ENCODE results near the gene MRPL1. TPM values are rescaled to one million over a fixed set of nuclear protein-coding genes. Genes with fewer than 3 reads are reported as not detected.

Gene MRPL1
- polyA plus RNA-seq, 1 experiment: 8.3 TPM

DNA sequence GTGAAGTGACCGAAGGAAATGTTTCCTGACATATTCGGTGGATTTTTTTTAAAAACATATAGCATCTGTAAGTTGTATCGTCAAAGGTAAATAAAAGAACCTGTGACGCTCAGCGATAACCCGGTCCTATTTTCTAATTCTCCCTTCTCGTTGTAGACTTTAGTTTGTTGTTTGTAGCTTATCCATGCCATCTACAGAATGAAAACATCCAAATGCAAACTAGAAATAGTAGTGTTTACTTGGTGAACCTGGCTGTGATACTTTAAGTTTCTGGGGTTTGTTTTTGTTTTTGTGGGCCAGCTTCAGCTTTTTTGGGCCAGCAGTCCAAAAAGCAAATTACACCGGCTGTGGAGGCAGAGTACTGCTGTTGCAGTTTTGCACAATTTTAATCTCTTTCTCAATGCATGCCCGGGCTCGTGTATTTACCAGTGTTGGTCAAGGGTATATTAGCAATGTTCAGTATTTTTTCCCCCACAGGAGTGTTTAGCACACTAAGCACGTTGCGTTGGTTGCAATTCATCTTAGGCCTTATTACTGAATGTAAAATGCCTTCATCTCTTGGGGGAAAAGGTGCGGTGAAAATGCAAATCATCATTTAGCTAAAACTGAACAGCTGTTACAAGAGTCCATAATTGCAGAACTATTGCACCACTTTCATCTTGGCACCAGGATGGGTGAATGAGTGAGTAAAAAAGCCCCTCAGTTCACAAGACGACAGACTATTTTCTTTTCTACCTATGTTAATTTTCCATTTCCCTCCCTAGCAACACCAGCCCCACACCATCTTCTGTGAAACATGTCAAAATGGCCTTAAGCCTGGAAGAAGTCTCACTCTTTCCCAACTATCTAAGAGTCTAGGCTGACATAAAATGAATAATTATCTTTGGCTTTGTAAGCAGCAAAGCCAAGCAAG is 41.7 kb upstream of the MRPL1 start:
- POLR2A ChIA-PET: interaction anchor here (0.6 kb wide), 1 partner anchor 113 kb away, joined by 3 read pairs; no protein-coding TSS in a partner anchor
- peak overlapping the region; percentile 95 for H3K4me3 ChIP-seq (ENCODE audit: low read depth, low read length)
- CTCF ChIA-PET: interaction anchor here (1.0 to 2.0 kb wide), 6 partner anchors 10 to 123 kb away, joined by 3 to 5 read pairs (median 4); partner anchors contain the start of gene MRPL1
- H3K27me3 ChIP-seq (ENCODE audit: control insufficient read depth, insufficient read depth, low read length): no peaks in the 10 kb centered on the region
- H3K36me3 ChIP-seq (ENCODE audit: control insufficient read depth, insufficient read depth, low read length): no peaks in the 10 kb centered on the region
- no peak for DNase-seq (ENCODE audit: low read depth)
- TF ChIP-seq CTCF (IDR thresholded peaks at IDR 0.05; ENCODE audit: insufficient read depth, low read depth, low read length): no peak

- Histone ChIP-seq H3K4me3 (ENCODE audit: low read depth, low read length) (no peak overlapping the region), H3K27me3 (ENCODE audit: control insufficient read depth, insufficient read depth, low read length) (no peaks in the 10 kb centered on the region), H3K36me3 (ENCODE audit: control insufficient read depth, insufficient read depth, low read length) (no peaks in the 10 kb centered on the region)
- CTCF ChIA-PET: no interaction called here
- DNase-seq (ENCODE audit: low read depth): no peak
- POLR2A ChIA-PET: no interaction called here
- TF ChIP-seq CTCF (IDR thresholded peaks at IDR 0.05; ENCODE audit: insufficient read depth, low read depth, low read length): no peak
Measured at GRCh38 chr4:77821775-77822174, 40.9 kb upstream of the MRPL1 start.

DNA sequence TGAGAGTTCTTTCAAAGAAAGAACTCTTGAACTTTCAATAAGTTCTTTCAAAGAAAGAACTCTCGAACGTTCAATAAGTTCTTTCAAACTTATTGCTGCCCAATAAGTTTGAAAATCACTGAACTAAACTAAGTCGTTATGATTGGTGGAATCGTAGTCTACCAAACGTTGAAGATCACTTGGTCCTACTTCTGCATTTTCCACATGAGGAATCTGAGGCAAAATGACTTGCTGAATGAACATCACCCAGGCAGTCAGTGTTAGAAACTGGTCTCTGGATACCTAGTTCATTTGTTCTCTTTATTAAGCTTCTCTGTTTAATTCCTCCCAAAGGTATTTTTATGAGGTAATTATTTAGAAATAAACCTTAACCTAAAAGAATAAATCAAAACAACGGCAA is 36.4 kb upstream of the MRPL1 start:
- Histone ChIP-seq H3K36me3 (ENCODE audit: control insufficient read depth, insufficient read depth, low read length) (no peaks in the 10 kb centered on the region), H3K4me3 (ENCODE audit: low read depth, low read length) (no peak overlapping the region), H3K27me3 (ENCODE audit: control insufficient read depth, insufficient read depth, low read length) (peaks cover 3% of the 10 kb centered on the region; the same call in 1 of the 2 replicates)
- no peak for DNase-seq (ENCODE audit: low read depth)
- ChIA-PET CTCF (no interaction called here), POLR2A (no interaction called here)
- no peak for TF ChIP-seq CTCF (IDR thresholded peaks at IDR 0.05; ENCODE audit: insufficient read depth, low read depth, low read length)

- DNase-seq (ENCODE audit: low read depth): no peak
- no peaks in the 10 kb centered on the region for H3K36me3 ChIP-seq (ENCODE audit: control insufficient read depth, insufficient read depth, low read length)
- H3K4me3 ChIP-seq (ENCODE audit: low read depth, low read length): no peak overlapping the region
- no peak for TF ChIP-seq CTCF (IDR thresholded peaks at IDR 0.05; ENCODE audit: insufficient read depth, low read depth, low read length)
- ChIA-PET CTCF (interaction anchor here (0.6 kb wide), 1 partner anchor 9 kb away, joined by 3 read pairs; no protein-coding TSS in a partner anchor), POLR2A (no interaction called here)
- H3K27me3 ChIP-seq (ENCODE audit: control insufficient read depth, insufficient read depth, low read length): peaks cover 3% of the 10 kb centered on the region; the same call in 1 of the 2 replicates
Measured at GRCh38 chr4:77827343-77827742, 35.3 kb upstream of the MRPL1 start.

- CTCF ChIA-PET: interaction anchor here (0.9 kb wide), 1 partner anchor 10 kb away, joined by 3 read pairs; no protein-coding TSS in a partner anchor
- TF ChIP-seq CTCF (IDR thresholded peaks at IDR 0.05; ENCODE audit: insufficient read depth, low read depth, low read length): no peak
- POLR2A ChIA-PET: no interaction called here
- Histone ChIP-seq H3K36me3 (ENCODE audit: control insufficient read depth, insufficient read depth, low read length) (no peaks in the 10 kb centered on the region), H3K4me3 (ENCODE audit: low read depth, low read length) (no peak overlapping the region), H3K27me3 (ENCODE audit: control insufficient read depth, insufficient read depth, low read length) (peaks cover 1% of the 10 kb centered on the region; the same call in 1 of the 2 replicates)
- DNase-seq (ENCODE audit: low read depth): no peak
Measured at GRCh38 chr4:77833126-77833724, 29.4 kb upstream of the MRPL1 start.
